Stimulated activated CD8-positive, alpha-beta memory T cell treated with anti-CD3 and anti-CD28 coated beads, Interleukin-7, amount 100 ng/mL, for 4 hours (primary cell): ENCODE data around the gene TRERF1.

Source experiments
- DNase-seq, 2 donors: peaks; one replicate each; pipeline ENCODE4 v3.0.0-alpha.2; 2020; ENCODE audit warnings: low read depth in 2 of 2

TRERF1 gene

GRCh38 chr6:42190554-42191183 lies 261.1 kb downstream of the TRERF1 start:
- DNase-seq: no peak

- DNase-seq: no peak
Observed at GRCh38 chr6:42188406-42188805, 263.3 kb downstream of the TRERF1 start.

DNA sequence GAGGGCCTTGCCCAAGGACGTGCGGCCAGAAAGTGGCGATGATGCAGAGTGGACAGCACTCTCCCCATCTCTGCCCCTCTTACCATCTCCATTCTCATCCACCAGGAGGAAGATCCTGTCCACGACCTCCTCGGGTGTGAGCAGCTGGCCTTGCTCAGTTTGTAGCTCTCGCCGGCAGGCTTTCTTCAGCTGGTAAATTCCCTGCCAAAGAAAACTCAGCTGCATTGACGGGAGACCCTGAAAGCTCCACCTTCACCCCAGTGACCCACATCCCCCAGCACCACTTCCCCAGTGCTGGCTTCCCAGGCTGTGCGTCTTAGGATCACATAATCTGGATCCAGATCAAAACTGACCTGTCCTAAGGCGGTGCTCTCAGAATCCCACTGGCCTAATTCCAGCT lies 266.1 kb downstream of the TRERF1 start:
- DNase-seq: no peak

DNA sequence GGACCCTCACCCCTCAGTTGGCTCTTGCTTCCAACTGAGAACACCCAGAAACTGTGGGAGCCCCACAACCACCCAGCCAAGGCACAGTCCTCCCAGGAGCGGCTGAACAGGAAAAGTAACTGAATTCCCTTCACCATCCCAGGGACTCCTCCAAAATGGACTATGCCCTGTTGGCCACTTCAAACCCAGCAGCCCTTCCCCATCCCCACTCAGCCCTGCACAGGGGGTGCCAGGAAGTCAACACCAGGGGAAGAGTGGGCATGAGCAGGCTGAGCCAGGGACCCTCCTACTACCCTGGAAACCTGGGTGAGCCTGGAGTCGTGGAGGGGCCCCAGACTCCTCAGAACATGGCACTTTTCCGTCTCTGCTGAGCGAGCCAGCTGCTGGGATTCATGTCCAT lies 267.3 kb downstream of the TRERF1 start:
- DNase-seq: no peak

GRCh38 chr6:42182101-42182500 lies 269.6 kb downstream of the TRERF1 start:
- no peak for DNase-seq

DNA sequence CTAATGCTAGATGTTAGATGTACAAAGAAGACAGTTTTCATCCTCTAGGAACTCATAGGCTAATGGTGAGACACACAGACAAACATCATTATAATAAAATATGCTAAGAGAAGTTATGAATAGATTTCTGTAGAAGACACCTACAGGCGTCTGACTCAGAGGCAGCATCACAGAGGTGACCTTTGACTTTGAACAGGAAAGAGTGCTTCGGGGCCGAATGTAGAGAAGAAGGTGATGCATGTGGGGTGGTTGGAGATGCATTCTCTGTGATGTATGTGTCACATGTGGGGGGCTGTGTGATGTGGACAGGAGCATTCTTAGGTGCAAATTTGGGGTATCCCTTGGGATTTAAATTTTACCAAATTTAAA lies 271.8 kb downstream of the TRERF1 start:
- no peak for DNase-seq

GRCh38 chr6:42179261-42179944 lies 272.3 kb downstream of the TRERF1 start:
- DNase-seq: no peak

- no peak for DNase-seq
Observed at GRCh38 chr6:42177514-42178364, 274.0 kb downstream of the TRERF1 start.

DNA sequence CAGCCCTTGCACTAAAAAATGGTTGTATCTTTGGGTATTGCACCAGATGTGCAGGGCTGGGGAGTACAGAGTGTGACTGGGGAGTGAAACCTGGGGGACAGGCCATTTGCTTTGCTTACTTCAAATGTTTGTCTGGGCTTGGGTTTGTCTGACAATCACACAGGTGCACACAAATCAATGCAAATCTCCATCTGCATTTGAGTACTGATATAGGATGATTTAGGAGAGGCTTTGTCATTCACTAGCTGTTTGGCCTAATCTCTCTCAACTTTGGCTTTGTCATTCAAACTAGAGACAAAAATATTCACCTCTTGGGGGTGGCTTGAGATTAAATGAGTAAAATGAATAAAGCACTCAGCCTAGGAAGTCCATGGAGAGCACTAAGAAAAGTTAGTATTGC lies 274.7 kb downstream of the TRERF1 start:
- no peak for DNase-seq

- DNase-seq: no peak
Observed at GRCh38 chr6:42175860-42176259, 275.9 kb downstream of the TRERF1 start.
